Measurements from ENCODE around the gene AUTS2. TPM values are rescaled to one million over a fixed set of nuclear protein-coding genes. Genes with fewer than 3 reads are reported as not detected.
A peak's percentile ranks its signal among the peaks of the same experiment; 100 is the strongest.

Gene AUTS2
- total RNA-seq, 1 donor from 2014 or later, result 125 TPM

DNA sequence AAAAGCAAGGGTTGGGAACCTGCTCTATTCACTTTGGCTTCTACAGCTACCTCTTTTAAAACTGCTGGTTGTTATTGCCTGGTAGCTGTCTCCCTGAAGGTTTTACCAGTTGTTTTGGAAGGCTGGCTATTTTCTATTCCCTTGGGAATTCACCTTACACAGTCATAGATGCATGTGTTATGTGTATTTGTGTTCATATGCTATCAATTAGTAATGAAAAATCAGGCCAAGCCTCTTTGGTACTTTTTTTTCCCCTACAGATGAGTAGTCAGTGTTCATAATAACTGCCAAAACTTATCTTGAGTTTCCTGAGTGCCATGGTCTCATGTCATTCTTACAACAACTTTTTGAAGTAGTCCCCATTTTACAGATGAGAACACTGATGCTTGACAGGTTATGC is 795.7 kb downstream of the AUTS2 start:
- Mint-ChIP-seq H3K27me3 (no peaks in the 10 kb centered on the region), H3K27ac (no peak overlapping the region), H3K4me1 (ENCODE audit: low read depth) (peaks cover 13% of the 10 kb centered on the region), H3K4me3 (ENCODE audit: low read depth) (no peak overlapping the region), H3K9me3 (ENCODE audit: low read depth) (no peaks in the 10 kb centered on the region), H3K36me3 (ENCODE audit: insufficient read depth) (no peaks in the 10 kb centered on the region)
- no peak for DNase-seq (ENCODE audit: low spot score, unreplicated experiment)
- TF ChIP-seq, protein P1, sequence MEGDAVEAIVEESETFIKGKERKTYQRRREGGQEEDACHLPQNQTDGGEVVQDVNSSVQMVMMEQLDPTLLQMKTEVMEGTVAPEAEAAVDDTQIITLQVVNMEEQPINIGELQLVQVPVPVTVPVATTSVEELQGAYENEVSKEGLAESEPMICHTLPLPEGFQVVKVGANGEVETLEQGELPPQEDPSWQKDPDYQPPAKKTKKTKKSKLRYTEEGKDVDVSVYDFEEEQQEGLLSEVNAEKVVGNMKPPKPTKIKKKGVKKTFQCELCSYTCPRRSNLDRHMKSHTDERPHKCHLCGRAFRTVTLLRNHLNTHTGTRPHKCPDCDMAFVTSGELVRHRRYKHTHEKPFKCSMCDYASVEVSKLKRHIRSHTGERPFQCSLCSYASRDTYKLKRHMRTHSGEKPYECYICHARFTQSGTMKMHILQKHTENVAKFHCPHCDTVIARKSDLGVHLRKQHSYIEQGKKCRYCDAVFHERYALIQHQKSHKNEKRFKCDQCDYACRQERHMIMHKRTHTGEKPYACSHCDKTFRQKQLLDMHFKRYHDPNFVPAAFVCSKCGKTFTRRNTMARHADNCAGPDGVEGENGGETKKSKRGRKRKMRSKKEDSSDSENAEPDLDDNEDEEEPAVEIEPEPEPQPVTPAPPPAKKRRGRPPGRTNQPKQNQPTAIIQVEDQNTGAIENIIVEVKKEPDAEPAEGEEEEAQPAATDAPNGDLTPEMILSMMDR (IDR thresholded peaks at IDR 0.05; ENCODE audit: unreplicated experiment), result no peak

DNA sequence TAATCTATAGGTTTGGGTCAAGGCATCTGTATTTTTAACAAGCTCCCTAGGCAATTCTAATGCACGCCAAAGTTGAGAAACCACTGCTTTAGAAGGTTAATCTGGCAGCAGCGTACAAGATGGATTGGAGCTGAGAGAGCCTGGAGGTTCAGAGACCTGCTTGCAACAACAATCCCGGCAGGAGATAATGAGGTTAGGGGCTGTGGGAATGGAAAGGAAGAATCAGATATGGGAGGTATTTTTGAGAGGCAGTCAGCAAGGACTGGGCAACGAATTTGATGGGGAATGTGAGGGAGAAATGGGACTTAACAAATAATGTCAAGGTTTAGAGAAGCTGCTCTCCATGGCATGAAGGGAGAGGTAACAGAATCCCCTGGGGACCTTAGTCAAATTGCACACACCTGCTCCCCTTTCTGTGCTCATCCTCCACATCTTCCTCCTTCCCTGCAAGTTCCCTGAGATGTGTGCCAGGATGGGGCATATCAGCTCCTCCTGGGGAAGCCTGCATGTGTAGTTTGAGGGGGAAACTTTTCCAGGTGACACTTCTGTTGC is 802.6 kb downstream of the AUTS2 start:
- TF ChIP-seq, protein P1 (IDR thresholded peaks at IDR 0.05; ENCODE audit: unreplicated experiment), result no peak
- Mint-ChIP-seq H3K27me3 (no peaks in the 10 kb centered on the region), H3K27ac (no peak overlapping the region), H3K36me3 (ENCODE audit: insufficient read depth) (no peaks in the 10 kb centered on the region), H3K4me1 (ENCODE audit: low read depth) (peaks cover 2% of the 10 kb centered on the region), H3K4me3 (ENCODE audit: low read depth) (no peak overlapping the region), H3K9me3 (ENCODE audit: low read depth) (no peaks in the 10 kb centered on the region)
- DNase-seq (ENCODE audit: low spot score, unreplicated experiment), result no peak

DNA sequence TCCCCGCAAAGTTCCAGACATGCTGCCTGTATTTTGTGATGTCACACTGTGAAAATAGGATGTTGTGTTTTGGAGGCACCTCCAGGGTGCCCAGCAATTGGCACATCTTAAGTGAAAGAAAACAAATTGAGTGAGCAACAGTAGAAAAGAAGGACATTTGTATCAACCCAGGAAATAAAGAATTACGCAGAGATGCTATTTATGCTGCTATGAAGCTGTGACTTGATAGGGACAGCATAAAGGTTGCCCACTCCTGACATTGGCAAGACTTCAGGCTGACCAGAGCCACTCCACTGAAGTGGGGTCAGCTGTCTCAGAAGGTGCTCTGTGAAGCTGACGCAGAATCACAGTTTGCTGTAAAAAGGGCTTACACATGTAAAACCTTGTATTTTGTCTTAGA is 803.8 kb downstream of the AUTS2 start:
- Mint-ChIP-seq H3K4me3 (ENCODE audit: low read depth) (no peak overlapping the region), H3K4me1 (ENCODE audit: low read depth) (peaks cover 2% of the 10 kb centered on the region), H3K9me3 (ENCODE audit: low read depth) (no peaks in the 10 kb centered on the region), H3K27ac (peak overlapping the region; percentile 48), H3K27me3 (no peaks in the 10 kb centered on the region), H3K36me3 (ENCODE audit: insufficient read depth) (no peaks in the 10 kb centered on the region)
- TF ChIP-seq, protein P1 (IDR thresholded peaks at IDR 0.05; ENCODE audit: unreplicated experiment), result no peak
- no peak for DNase-seq (ENCODE audit: low spot score, unreplicated experiment)

DNA sequence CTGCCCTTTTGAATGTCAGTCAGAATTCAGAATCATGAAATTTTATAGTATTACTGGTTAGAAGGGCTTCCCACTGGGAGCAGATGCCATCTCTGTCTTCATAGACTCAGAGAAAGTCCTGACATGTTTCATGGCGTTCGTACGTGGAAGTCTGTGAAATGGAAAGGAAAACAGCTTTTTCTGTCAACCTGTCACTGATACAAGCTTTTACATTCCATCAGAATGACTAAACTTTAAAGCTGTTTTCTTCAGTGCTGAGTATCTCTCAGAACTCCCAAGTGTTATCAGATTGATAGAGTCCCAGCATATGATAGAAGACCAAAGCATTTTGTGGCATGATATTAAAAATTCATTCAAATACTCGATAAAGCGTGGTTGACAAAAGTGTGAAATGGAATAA is 807.0 kb downstream of the AUTS2 start:
- Mint-ChIP-seq H3K36me3 (ENCODE audit: insufficient read depth) (no peaks in the 10 kb centered on the region), H3K27ac (no peak overlapping the region), H3K4me3 (ENCODE audit: low read depth) (no peak overlapping the region), H3K27me3 (no peaks in the 10 kb centered on the region), H3K9me3 (ENCODE audit: low read depth) (no peaks in the 10 kb centered on the region), H3K4me1 (ENCODE audit: low read depth) (peaks cover 2% of the 10 kb centered on the region)
- DNase-seq (ENCODE audit: low spot score, unreplicated experiment), result no peak
- TF ChIP-seq, protein P1 (IDR thresholded peaks at IDR 0.05; ENCODE audit: unreplicated experiment), result no peak

DNA sequence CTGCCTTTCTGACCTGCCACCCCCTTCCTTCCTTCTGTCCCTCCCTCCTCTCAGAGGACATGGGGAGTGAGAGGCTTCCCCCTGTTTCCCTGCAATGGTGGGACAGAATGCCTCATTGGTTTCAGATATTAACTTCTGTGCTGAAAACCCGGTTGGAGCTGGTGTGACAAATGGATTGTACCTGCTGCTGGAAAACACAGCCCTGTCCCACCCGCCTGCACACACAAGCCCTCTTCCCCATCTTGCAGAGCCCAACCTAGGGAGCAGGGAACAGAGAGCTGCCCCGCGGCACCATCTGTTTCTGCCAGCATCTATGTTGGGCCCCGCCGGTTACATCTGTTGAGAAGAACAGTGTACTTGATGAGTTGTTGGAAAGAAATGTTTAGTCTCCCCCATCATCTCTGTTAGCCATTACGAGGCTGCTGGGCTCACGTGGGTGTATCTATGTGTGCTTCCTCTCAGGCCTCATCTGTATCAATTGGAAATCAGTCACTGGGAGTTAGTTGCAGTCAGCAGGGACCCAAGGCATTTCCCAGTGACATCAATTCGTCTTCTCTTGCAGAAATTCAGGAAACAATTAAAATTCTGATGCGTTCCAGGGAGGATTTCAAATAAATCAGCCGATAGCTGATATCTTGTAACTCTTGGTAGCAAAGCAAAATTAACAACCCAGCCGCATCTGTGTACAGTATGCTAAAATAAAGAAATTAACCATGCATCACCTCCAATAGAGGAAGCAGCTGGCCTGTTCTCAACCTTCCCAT is 808.1 kb downstream of the AUTS2 start:
- TF ChIP-seq, protein P1 (IDR thresholded peaks at IDR 0.05; ENCODE audit: unreplicated experiment), result no peak
- peaks cover 3% of the 10 kb centered on the region for H3K4me1 Mint-ChIP-seq (ENCODE audit: low read depth)
- peaks cover 1% of the 10 kb centered on the region for H3K36me3 Mint-ChIP-seq (ENCODE audit: insufficient read depth)
- no peak overlapping the region for H3K27ac Mint-ChIP-seq
- no peaks in the 10 kb centered on the region for H3K27me3 Mint-ChIP-seq
- H3K9me3 Mint-ChIP-seq (ENCODE audit: low read depth), result no peaks in the 10 kb centered on the region
- H3K4me3 Mint-ChIP-seq (ENCODE audit: low read depth), result no peak overlapping the region
- no peak for DNase-seq (ENCODE audit: low spot score, unreplicated experiment)
